ENCODE data around the gene CARMIL1. TPM values are rescaled to one million over a fixed set of nuclear protein-coding genes. Genes with fewer than 3 reads are reported as not detected.

CARMIL1 gene
- total RNA-seq, 1 experiment from 2014 or later: 23.6 TPM

GRCh38 chr6:25603251-25603650, 324.1 kb downstream of the CARMIL1 start:
- H3K9me3 ChIP-seq (ENCODE audit: control insufficient read depth, low read depth, low read length): no peaks in the 10 kb centered on the region
- peaks cover 6 to 7% of the 10 kb centered on the region in 2 experiments; a peak in 3 of 4 replicates for H3K4me1 Mint-ChIP-seq
- TF ChIP-seq, protein P1, sequence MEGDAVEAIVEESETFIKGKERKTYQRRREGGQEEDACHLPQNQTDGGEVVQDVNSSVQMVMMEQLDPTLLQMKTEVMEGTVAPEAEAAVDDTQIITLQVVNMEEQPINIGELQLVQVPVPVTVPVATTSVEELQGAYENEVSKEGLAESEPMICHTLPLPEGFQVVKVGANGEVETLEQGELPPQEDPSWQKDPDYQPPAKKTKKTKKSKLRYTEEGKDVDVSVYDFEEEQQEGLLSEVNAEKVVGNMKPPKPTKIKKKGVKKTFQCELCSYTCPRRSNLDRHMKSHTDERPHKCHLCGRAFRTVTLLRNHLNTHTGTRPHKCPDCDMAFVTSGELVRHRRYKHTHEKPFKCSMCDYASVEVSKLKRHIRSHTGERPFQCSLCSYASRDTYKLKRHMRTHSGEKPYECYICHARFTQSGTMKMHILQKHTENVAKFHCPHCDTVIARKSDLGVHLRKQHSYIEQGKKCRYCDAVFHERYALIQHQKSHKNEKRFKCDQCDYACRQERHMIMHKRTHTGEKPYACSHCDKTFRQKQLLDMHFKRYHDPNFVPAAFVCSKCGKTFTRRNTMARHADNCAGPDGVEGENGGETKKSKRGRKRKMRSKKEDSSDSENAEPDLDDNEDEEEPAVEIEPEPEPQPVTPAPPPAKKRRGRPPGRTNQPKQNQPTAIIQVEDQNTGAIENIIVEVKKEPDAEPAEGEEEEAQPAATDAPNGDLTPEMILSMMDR (conservative IDR thresholded peaks at IDR 0.05): no peak
- H3K4ac ChIP-seq (ENCODE audit: low read depth, low read length): no peak overlapping the region
- no peak overlapping the region for H4K5ac ChIP-seq (ENCODE audit: insufficient read length, low read depth, low read length)
- no peaks in the 10 kb centered on the region for H3K23me2 ChIP-seq (ENCODE audit: insufficient read length, low read depth, low read length, poor library complexity, severe bottlenecking)
- H4K20me1 ChIP-seq (ENCODE audit: control insufficient read depth, insufficient read depth, insufficient read length): no peaks in the 10 kb centered on the region
- no peak overlapping the region for H3K27ac ChIP-seq (ENCODE audit: insufficient read length, low read depth, low read length)
- H2BK15ac ChIP-seq (ENCODE audit: low read depth, low read length): no peak overlapping the region; the same call in 1 of the 2 replicates
- H2BK5ac ChIP-seq (ENCODE audit: insufficient read length, low read length): no peak overlapping the region
- H3K9ac ChIP-seq (ENCODE audit: extremely low read depth, insufficient read length, low read length): no peak overlapping the region
- H3K14ac ChIP-seq (ENCODE audit: insufficient read depth, low read length): no peak overlapping the region
- H3K4me3 Mint-ChIP-seq: no peak overlapping the region
- H2BK12ac ChIP-seq (ENCODE audit: insufficient read length, low read depth, low read length): no peak overlapping the region
- no peak overlapping the region for H2AK5ac ChIP-seq (ENCODE audit: insufficient read length, low read length)
- no peaks in the 10 kb centered on the region for H3K27me3 Mint-ChIP-seq (ENCODE audit: low read depth)
- no peak overlapping the region for H4K91ac ChIP-seq (ENCODE audit: insufficient read length, low read depth, low read length)
- no peak overlapping the region for H3K23ac ChIP-seq (ENCODE audit: insufficient read length, low read depth, low read length)
- no peak overlapping the region for H3K18ac ChIP-seq (ENCODE audit: insufficient read length, low read depth, low read length)
- no peak overlapping the region for H4K8ac ChIP-seq (replicated peaks; ENCODE audit: insufficient read length, low read depth, low read length)
- no peaks in the 10 kb centered on the region for H3K27me3 ChIP-seq (ENCODE audit: insufficient read depth, low read length)
- H2BK20ac ChIP-seq (ENCODE audit: low read depth, low read length, poor library complexity, severe bottlenecking): no peak overlapping the region
- H3K79me1 ChIP-seq (ENCODE audit: insufficient read depth, low read depth, low read length, poor library complexity, severe bottlenecking): no peaks in the 10 kb centered on the region
- no peaks in the 10 kb centered on the region for H3K4me1 ChIP-seq (ENCODE audit: insufficient read depth, low read length)
- H3K9me3 Mint-ChIP-seq: no peaks in the 10 kb centered on the region
- no CpG with 5 or more reads among the region's 1 CpG for WGBS (ENCODE audit: extremely low coverage, insufficient read length, low lambda C conversion rate)
- DNase-seq: no peak
- no peak overlapping the region for H3K56ac ChIP-seq (ENCODE audit: insufficient read length, low read depth, low read length)
- H3T11ph ChIP-seq (ENCODE audit: low read length): no peak overlapping the region
- H2BK120ac ChIP-seq (ENCODE audit: low read depth, low read length, poor library complexity, severe bottlenecking): no peak overlapping the region
- H3K27ac Mint-ChIP-seq: peak overlapping the region in 1 of 3 experiments; percentile 37; a peak in 1 of 7 replicates
- peaks cover 3 to 5% (median 3%) of the 10 kb centered on the region in 3 experiments; a peak in 6 of 7 replicates for H3K36me3 Mint-ChIP-seq (ENCODE audit: insufficient read depth in 1 of 3, low read depth in 3 of 3)
- no peak overlapping the region for H3K4me2 ChIP-seq (ENCODE audit: insufficient read depth, insufficient read length, low read length)
- H2AFZ ChIP-seq (ENCODE audit: low read length): no peak overlapping the region
- H3K79me2 ChIP-seq (ENCODE audit: insufficient read depth, low read length): no peaks in the 10 kb centered on the region

Data from H9 (cell line).